Stimulated activated CD4-positive, alpha-beta T cell treated with anti-CD3 and anti-CD28 coated beads, TNF-alpha, amount 100 ng/mL, for 1 hour (primary cell): ENCODE measurements around the gene MBNL2.

Experiments
- DNase-seq, 3 donors: peaks; one replicate each; pipeline ENCODE4 v3.0.0-alpha.2; 2020; ENCODE audit warnings: low read depth in 3 of 3, low spot score in 1 of 3

Gene MBNL2

DNA sequence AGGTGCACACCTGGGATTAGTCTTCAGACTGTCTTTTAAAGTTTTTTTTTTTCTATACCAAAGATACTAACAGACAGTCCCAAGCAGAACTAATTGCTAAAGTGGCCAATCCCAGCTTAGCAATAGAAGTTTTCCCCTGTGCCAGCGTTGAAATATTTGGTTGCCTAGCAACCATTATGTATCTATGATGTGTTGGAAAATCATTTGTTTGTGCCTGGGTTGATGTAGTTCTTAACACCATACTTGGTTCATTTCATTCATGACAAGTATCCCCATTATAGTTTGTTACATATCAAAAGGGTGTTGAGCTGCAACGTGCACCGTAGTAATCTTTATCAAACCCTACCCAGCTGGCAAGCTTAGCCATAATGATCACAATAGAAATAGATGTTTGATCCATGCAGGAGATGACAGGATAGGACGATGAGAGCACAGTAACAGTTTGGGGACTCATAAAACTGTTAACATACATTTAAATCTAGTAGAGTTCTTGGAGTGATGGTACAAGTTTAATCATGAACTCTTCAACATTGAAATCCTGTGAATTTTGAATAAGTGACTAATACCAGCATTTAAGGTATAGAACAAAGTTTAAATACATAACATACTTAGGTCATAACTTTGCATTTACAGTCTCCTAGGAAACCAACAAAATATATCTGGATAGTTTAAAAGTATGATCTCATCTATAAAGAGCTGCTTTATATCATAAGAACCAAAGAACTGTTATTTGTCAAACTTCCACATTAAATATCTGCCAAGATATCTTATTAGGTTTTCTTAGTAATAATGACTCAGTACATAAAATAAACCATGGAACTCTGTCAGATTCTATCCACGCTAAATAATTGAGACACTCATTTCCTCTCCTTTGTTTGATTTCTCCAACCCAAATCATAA is 73.4 kb downstream of the MBNL2 start:
- no peak for DNase-seq

DNA sequence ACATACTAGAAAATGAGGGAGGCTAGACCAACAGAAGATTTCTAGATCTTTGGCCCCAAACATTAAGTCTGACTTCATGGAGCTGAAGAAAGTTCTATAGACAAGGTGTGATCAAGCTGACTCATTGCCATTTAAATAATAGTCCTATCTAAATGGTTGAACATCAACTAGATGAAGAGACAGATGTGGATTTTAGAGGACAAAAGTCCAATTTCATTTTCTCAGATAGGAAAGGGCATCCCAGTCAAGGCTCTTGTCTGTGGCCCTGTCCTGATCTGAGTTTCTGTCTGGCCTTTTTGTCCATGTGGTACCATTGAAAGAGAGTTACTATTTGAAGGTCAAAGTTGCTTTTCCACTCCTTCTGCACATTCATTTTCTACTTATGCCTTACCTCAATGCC is 74.6 kb downstream of the MBNL2 start:
- no peak for DNase-seq

DNA sequence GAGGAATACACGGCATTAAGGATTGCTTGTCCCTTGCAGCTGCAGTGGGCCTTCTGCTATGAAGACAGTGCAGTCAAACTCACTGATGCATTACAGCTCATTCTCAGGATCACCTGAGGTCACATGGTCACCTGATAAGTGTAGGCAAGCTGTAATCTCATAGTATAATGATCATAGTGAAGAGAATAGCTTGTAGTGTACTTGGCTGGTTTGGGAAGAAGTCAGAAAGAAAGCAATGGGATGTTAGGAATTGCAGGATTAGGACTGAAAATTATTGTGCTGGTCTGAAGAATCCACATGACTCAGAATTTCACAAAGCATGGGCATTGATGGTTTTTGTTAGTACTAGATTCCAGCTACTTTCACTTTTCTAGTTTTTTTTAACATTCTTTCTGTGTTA is 76.7 kb downstream of the MBNL2 start:
- no peak for DNase-seq

DNA sequence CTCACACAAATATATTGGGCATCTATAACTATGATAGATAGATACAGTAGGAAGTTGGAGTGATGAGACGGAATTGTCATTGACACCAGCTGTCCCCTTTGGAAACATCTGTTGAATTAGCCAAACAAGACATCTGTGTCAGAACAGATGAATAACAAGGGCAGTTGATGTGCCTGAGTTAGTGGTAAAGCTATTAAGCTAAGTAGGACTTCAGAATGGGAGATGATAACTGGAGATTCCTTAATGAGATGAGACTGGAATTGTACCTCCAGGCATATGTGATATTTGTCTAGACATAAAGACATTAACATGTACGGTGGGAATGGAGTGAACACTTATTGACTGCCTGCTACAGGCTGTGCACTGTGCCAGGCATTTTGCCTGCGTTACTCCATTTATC is 78.7 kb downstream of the MBNL2 start:
- DNase-seq = no peak

DNA sequence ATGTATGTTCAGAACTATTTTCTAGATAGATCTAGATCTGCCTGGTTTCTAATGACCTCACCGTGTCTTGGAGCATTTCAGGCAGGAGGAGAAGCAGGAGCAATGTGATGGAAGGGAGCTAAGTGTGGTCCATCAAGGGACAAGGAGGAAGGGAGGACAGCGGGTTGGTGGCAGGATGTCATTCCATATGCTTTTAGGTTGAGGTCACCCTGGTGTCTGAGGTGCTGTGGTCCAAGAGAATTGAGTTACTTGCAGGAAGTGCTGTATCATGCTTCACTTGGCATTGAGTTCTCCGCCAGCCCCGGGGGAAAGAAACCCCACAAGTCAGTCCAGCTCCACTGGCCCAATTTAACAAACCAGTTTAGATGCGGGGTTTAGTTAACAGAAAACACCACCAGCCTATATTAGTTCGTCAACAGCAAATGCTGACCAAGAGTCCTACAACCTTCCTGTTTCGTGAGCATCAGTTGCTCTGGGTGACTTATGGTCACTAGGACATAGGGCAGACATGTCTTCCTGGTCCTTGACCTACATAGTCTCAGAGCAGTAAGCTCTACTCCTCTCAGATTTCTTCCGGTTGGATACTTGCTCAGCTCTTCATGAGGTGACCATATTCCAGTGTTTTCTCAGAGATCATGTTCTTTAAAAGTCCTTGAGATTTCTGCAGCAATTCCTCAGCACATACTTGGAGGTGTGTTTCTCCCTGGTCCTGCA is 79.4 kb downstream of the MBNL2 start:
- DNase-seq = no peak

DNA sequence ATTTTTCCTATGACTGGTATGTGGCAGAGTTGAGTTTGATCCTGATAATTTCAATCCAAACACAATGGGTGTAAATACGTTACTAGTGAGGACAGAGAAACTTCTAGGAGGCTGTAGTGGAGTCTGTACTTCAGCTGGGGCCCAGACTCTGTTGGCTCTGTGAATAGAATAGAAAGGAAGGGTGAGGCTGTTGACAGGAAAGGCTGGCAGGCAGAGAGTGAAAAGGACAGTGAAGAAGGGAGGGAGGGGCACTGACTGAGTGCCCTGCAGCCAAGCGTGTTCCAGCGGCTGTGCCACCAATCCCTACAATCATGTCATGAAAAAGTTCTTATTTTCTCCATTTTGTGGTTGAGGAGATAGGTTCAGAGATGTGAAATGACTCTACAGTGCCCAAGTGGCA is 80.5 kb downstream of the MBNL2 start:
- DNase-seq = no peak

DNA sequence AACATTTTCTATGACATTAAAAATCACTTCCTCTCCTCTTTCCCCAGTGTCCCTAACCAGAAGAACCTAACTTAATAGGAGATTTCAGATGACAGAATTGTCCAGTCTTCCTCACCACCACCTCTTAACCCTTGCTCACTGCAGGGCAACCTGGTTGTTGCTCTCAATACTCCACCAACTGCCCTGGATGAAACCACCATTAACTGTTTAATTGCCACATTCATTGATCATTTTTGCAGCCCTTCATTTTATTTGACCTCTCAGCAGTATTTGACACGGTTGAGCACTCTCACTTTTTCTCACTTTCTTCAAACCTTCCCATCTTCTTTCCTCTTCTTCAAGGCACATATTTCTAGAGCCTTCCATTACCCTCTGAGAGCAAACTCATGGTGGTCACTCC is 84.0 kb downstream of the MBNL2 start:
- DNase-seq = no peak

DNA sequence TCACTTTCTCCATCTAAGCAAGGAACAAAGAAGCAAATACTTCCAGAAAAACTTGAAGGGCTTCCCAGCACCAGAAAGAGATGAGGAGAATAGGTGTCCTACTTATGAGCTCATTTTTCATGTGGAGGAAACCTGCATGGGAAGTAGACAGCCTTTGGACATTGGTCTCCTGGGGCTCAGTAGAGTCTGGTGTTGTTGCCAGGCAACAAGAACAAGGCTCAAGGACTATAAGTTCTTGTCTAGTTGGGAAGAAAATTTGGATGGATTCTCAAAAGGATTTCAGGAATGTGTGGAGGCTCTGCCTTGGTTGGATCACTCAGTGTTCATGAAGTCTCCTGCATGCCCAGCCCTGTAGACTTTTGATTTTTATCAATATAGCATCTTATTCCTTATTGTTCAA is 84.5 kb downstream of the MBNL2 start:
- DNase-seq = no peak

DNA sequence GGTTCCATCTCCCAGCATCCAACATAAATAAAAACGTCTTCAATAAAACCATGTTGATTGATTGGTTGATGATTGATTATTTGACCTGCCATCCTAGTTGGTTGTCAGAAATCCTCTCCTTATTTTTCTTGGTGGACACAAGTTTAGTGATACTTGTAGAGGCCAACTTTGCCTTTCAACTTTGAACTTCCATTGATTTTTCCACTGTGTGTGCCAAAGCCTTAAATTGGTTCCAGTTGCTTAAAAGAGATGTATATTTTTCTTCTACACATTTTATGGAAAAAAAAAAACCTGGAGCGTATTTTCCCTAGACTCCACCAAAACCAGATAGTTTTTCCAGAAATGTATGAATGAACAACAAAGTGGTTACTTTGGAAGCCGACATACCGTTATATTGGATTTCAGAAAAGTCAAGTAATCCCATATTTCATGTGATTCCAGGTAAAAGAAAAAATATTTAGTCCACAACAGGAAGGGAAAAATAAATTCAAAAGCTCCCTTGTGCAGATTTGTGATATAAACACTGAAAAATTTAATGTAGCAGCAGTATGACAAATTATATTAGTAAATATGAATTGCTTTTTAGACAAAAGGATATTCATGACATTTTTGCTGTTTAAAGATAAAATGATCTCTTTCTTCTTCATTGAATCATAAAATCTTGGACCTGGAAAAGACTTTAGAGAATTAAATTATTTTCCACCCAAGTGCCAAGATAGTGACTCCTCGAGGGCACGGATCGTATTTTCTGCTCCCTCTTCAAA is 85.2 kb downstream of the MBNL2 start:
- DNase-seq = no peak

DNA sequence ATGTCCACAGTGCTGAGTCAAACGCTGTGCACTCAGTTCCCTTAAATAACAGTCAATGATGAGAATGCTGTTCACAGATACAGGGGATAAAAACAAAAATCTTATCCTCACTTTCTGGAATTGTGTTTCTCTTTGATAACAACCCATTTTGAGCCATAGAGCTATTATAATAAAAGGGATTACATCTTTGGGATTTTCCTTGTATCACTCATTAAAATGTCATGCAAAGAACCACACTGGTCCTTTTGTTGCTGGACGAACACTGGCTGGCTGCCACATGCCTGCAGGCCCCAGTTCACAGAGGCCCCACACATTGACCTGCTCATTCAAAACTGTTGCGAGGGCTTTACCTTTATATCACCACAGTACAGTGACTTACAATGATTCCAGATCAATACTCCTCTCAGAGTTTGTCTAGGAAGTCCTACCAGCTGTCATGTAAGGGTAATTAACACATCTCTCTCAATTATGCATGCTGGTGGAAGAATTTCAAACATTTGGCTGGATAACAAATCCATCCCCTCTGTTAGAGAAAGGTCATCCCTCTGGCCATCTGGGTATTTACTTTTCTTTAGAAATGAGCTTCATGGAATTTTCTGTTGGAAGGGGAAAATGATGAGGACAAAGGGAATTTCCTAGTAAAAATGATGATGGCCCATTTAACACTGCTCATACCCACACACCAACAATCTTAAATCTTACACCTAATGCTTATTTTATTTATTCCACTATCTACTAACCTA is 85.9 kb downstream of the MBNL2 start:
- DNase-seq = no peak

DNA sequence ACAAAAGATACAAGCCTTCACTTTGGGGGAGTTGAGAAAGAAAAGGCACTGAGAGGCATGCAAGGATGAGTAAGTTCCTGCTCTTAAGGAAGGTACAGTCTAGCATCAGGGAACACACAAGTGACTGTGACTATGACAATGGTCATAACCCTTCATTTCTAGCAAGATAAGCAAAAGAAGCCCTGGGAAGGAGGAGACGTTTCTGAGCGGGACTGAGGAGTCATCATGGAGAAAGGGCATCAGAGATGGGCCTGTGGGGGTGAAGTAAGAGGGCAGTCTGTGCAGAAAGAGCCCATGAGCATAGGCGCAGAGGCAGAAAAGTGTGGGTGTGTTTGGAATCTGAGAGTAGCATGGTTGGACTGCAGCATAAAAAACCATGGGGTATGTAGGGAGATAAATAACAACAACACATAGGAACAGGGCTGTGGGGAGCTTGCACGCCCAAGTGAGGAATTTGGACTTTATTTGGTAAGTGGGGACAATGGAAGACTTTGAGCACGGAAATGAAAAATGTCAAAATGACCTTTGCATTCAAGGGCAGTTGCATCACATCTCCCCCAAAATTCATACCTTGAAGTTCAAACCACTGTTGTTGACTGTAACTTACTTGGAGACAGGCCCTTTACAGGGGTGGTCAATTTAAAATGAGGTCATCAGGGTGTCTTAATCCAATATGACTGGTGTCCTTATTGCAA is 86.7 kb downstream of the MBNL2 start:
- DNase-seq = no peak

DNA sequence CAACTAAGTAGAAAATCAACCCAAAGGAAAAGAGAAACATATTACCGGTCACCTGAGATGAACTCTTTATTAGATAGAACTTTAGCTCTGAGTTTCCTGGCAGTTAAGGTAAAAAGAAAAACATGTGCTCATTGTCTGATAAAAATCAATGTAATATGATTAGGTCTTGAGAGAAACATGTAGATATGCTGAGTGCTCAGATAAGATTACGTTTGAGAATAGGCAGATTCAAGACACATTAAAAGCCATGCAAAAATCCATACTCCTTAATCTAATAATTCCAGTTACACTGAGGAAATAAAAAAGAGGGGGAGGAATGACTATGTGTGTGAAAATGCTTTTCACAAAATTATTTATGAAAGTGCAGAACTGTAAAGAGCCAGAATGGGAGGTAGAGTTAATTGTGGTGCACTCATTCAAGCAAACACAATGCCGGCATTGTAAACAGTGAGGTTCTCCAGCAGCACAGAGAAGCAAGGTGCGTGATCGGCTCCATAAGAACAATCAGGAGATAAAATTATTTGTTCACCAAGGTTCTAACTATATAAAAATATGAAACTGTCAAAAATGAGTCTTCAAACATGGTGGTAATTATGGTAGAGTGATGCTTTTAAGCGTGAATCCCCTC is 88.8 kb downstream of the MBNL2 start:
- no peak for DNase-seq

DNA sequence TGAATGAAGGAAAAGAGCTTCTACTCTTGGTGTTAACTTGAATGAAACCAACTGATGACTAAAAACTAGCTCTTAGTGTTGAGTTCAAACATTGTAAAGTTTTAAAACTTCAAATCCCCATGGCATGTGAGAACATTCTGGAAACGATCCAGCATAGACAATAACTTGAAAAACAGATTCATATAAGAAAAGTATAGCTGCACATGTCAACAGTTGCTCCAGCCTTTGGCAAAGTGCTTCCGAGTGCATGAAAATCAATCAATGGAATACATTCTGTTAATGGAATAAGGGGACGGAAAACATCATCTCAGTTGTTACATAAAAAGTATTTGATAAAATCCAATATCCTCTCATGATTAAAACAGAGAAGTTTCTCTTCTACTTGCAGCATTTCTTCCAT is 89.8 kb downstream of the MBNL2 start:
- DNase-seq = no peak

DNA sequence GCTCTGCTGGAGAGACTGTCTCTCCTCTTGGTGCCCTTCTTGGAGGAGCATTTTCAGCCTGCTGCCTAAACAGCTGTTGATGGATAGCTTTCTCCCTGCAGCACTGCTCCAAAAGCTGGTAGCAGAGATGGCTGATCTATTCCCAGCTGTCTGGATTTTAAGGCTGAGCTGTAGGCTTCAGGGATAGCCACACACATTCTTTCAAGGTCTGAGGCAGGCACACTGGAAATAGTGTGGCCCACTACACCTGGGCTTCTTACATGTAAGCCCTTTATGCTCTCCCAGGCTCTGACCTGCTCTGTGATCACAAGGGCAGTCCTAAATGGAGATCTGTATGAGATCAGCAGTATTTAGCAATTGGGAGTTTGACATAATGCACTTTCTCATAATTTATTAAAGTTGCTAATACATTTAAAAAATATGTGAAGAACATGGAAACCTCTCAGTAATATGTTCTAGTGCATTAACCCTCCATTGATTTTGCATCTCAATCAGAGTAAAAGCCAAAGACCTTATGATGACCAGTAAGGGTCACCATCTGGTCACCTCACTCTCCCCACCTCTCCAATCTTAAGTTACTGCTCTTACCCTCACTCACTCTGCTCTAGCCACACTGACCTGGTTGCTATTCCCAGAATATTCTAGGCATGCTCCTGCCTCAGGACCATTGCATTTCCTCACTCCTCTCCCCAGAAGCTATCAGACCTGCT is 91.6 kb downstream of the MBNL2 start:
- DNase-seq = no peak

DNA sequence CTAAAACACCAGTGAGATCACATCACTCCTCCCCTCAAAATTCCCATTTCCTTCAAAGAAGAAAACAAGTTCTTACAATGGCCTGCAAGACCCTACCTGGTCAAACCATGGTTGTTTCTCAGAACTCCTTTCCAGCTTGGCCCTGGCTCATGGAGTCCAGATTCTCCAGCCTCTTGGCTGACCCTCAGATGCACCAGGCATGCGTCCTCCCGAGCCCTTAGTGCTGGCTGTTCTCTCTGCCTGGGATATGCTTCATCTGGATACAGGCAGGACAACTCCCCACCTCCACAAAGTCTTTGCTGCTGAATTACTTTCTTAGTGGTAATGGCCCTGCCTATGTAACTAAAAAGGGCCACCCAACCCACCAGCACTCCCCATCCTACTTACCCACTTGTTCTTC is 94.3 kb downstream of the MBNL2 start:
- no peak for DNase-seq

DNA sequence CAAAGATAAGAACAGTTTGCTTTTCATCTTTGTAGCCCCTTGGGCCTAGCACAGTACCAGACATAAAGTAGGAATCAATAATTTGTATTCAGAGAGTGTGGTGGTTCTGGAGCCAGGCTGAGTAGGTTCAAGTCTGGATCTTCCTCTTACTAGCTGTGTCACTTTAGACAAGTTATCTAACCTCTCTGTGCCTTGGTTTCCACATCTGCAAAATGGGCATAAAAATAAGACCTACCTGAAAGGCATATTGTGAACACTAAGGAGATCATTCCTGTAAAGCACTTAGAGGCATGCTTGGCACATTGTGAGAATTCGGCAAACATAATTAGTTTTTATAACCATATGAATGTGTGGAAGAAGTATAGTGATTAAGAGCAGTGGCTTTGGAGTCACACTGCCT is 95.8 kb downstream of the MBNL2 start:
- no peak for DNase-seq

DNA sequence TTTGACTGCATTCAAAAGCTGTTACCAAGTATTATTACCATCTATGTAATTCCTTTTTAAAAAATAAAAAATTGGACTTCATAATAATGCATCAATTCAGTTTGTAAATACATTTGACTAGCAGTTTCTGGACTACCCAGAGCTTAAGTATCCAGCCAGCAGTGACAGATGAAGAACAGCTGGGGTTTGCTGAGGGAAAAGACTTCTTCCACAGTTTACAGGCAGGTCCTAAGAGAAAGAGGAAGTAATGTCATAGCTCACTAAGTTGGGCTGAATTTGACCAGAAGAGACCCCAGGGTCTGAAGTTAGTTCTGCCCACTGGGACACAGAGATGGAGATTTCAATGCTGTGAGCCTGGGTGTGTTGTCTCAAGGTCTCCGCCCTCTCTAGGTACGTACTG is 96.4 kb downstream of the MBNL2 start:
- no peak for DNase-seq

DNA sequence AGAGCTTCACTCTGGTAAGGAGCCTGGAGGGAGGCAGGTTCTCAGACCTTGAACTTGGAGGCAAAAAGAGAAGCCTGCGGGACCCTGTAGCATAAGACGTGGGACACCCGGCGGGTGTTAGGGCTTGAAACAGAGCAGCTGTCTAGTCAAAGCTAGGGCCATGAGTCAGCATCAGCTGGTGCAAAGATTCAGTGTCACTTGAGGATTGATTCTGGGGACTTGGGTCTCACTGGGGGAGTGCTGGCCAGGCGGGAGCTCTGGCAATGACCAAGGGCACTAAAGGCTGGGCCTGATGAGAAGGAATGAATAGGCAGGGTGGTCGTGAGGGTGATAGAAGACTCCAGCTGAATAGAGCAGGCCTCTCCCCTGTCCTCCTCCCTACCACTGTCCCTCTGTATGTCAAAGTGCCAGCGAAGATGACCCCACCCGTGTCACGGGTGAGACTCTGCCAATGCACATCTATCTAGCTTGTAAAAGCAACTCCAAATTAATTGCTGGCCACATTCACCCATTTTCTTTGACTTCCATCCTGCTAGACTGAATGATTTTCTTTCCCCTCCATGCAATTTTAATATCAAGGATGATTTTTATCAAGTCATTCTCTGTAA is 97.1 kb downstream of the MBNL2 start:
- DNase-seq = no peak

DNA sequence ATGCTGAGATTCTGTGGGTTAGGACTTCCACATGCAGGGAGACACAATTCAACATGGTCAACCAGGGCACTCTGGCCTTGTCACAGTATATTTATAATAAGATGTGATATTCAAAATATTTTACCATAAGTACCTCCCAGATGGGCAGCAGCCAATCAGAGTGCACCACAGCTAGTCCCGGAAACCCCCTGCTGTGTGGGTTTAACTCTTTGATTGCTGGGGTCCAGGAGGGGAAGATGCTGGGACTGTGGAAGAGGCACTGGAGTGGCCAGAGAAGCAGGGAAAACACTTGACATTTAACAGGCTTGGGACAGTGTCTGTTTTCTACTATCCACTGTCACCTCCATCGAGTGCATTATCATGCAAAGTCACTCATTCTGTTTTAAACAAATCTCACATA is 99.0 kb downstream of the MBNL2 start:
- no peak for DNase-seq
